ENCODE measurements around the gene ATXN7. TPM values are rescaled to one million over a fixed set of nuclear protein-coding genes. Genes with fewer than 3 reads are reported as not detected.

Gene ATXN7
- total and polyA plus RNA-seq, 2 of the 4 experiments (the other 2 are of a cell fraction), result 8.6 to 13.6 TPM

DNA sequence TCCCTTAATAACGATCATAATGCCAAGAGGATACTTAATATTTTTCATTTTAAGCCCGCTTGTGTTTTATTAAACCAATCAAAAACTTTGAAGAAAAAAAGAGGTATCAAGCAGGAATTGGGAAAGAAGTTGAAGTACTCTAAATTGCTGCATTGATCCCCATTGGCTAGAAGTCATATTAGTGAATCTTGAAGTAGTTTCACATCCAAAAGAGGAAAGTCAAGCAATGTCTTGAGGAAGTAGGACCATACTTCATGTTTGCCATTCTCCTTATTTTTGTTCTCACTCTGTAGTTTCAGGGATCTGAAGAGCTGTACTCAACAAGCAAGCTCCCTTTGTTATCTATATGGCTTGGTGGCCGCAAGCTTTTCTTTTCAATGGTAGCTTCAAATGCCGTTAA is 46.3 kb downstream of the ATXN7 start:
- CTCF ChIA-PET, result interaction anchor here (0.9 to 1.1 kb wide), 2 partner anchors 52 to 69 kb away, joined by 3 read pairs; no protein-coding TSS in a partner anchor
- no peak overlapping the region for H4K91ac ChIP-seq (ENCODE audit: insufficient read depth, low read depth, low read length)
- intact Hi-C loops (cut with micrococcal nuclease), result loop anchor here (5.0 kb wide), 3 partner anchors 33 to 592 kb away; no protein-coding TSS in a partner anchor

More for the DNA sequence above, 46.3 kb downstream of the ATXN7 start:
- Histone ChIP-seq H3K9me3 (ENCODE audit: control insufficient read depth, insufficient read depth, low read length) (no peaks in the 10 kb centered on the region), H3K56ac (ENCODE audit: extremely low read depth, insufficient read depth, low read length) (no peak overlapping the region), H3K4me1 (ENCODE audit: control insufficient read depth, insufficient read depth, low read length) (peaks cover 7% of the 10 kb centered on the region), H2AFZ (replicated peaks; ENCODE audit: low read length, poor library complexity) (no peak overlapping the region), H3K27me3 (ENCODE audit: control insufficient read depth, insufficient read depth, low read length) (no peaks in the 10 kb centered on the region), H2BK20ac (ENCODE audit: low read depth, low read length) (no peak overlapping the region), H2AK5ac (ENCODE audit: low read depth, low read length) (no peak overlapping the region), H3K14ac (replicated peaks; ENCODE audit: low read depth, low read length) (no peak overlapping the region), H3K4me2 (ENCODE audit: low read depth, low read length) (no peak overlapping the region), H2BK5ac (ENCODE audit: low read depth, low read length, poor library complexity, severe bottlenecking) (no peak overlapping the region), H3K36me3 (ENCODE audit: control insufficient read depth, insufficient read depth, low read length) (no peaks in the 10 kb centered on the region), H3K4me3 (ENCODE audit: insufficient read depth, low read depth, low read length) (no peak overlapping the region), H3K23ac (ENCODE audit: low read depth, low read length) (0 out of 2 replicates have a peak overlapping the region, but pooled peaks have one; percentile 26), H4K20me1 (ENCODE audit: insufficient read depth, low read length) (peaks cover 18% of the 10 kb centered on the region; the same call in 1 of the 2 replicates), H3K4ac (ENCODE audit: low read depth, low read length) (no peak overlapping the region), H4K8ac (ENCODE audit: low read depth in 2 of 2, low read length in 2 of 2) (no peak overlapping the region), H3K79me1 (ENCODE audit: low read depth in 1 of 2, low read length in 2 of 2) (peaks cover 19 to 69% of the 10 kb centered on the region in 2 experiments), H2AK9ac (replicated peaks; ENCODE audit: low read depth, low read length, poor library complexity) (no peak overlapping the region), H3K9ac (ENCODE audit: low read depth, low read length) (no peak overlapping the region), H3K27ac (ENCODE audit: insufficient read depth, low read length) (no peak overlapping the region), H2BK120ac (ENCODE audit: low read depth, low read length) (no peak overlapping the region), H4K5ac (ENCODE audit: low read depth, low read length) (no peak overlapping the region), H3K18ac (ENCODE audit: low read depth, low read length) (no peak overlapping the region), H2BK15ac (ENCODE audit: low read depth, low read length) (no peak overlapping the region), H3K9me1 (ENCODE audit: insufficient read depth, low read length) (no peaks in the 10 kb centered on the region; the same call in 1 of the 2 replicates)
- dilution Hi-C loops (cut with HindIII; ENCODE audit: low sequenced_read_pairs, unreplicated experiment), result no loop called here
- TF ChIP-seq RCOR1 (IDR thresholded peaks at IDR 0.05; ENCODE audit: insufficient replicate concordance, low read length) (no peak), MAFK (IDR thresholded peaks at IDR 0.05; ENCODE audit: low read depth, low read length) (no peak), RAD21 (IDR thresholded peaks at IDR 0.05; ENCODE audit: low read length) (no peak), NFE2L2 (IDR thresholded peaks at IDR 0.05; ENCODE audit: low read depth, low read length) (no peak), SMC3 (IDR thresholded peaks at IDR 0.05; ENCODE audit: low read depth, low read length) (no peak), MXI1 (IDR thresholded peaks at IDR 0.05; ENCODE audit: borderline replicate concordance, low read depth, low read length) (no peak), MAZ (IDR thresholded peaks at IDR 0.05; ENCODE audit: borderline replicate concordance, low read depth, low read length) (no peak), CHD1 (IDR thresholded peaks at IDR 0.05; ENCODE audit: low read depth, low read length) (no peak), POLR2A (IDR thresholded peaks at IDR 0.05; ENCODE audit: low read depth, low read length) (no peak)
- TF ChIP-seq, protein P1, sequence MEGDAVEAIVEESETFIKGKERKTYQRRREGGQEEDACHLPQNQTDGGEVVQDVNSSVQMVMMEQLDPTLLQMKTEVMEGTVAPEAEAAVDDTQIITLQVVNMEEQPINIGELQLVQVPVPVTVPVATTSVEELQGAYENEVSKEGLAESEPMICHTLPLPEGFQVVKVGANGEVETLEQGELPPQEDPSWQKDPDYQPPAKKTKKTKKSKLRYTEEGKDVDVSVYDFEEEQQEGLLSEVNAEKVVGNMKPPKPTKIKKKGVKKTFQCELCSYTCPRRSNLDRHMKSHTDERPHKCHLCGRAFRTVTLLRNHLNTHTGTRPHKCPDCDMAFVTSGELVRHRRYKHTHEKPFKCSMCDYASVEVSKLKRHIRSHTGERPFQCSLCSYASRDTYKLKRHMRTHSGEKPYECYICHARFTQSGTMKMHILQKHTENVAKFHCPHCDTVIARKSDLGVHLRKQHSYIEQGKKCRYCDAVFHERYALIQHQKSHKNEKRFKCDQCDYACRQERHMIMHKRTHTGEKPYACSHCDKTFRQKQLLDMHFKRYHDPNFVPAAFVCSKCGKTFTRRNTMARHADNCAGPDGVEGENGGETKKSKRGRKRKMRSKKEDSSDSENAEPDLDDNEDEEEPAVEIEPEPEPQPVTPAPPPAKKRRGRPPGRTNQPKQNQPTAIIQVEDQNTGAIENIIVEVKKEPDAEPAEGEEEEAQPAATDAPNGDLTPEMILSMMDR (conservative IDR thresholded peaks at IDR 0.05; ENCODE audit: low read depth, low read length), result no peak
- TF ChIP-seq, protein P2, sequence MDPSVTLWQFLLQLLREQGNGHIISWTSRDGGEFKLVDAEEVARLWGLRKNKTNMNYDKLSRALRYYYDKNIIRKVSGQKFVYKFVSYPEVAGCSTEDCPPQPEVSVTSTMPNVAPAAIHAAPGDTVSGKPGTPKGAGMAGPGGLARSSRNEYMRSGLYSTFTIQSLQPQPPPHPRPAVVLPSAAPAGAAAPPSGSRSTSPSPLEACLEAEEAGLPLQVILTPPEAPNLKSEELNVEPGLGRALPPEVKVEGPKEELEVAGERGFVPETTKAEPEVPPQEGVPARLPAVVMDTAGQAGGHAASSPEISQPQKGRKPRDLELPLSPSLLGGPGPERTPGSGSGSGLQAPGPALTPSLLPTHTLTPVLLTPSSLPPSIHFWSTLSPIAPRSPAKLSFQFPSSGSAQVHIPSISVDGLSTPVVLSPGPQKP (IDR thresholded peaks at IDR 0.05; ENCODE audit: borderline replicate concordance, low read depth, low read length), result no peak
- TF ChIP-seq, protein P3, sequence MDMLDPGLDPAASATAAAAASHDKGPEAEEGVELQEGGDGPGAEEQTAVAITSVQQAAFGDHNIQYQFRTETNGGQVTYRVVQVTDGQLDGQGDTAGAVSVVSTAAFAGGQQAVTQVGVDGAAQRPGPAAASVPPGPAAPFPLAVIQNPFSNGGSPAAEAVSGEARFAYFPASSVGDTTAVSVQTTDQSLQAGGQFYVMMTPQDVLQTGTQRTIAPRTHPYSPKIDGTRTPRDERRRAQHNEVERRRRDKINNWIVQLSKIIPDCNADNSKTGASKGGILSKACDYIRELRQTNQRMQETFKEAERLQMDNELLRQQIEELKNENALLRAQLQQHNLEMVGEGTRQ (IDR thresholded peaks at IDR 0.05; ENCODE audit: low read depth, low read length), result no peak
- no CpG with 5 or more reads among the region's 4 CpGs for WGBS, 2 experiments (ENCODE audit: extremely low coverage in 2 of 2, insufficient read length in 1 of 2)
- DNase-seq (no peak), ATAC-seq (ENCODE audit: low read depth) (no peak)
- in situ Hi-C loops (cut with MboI; ENCODE audit: low sequenced_read_pairs), result no loop called here
- POLR2A ChIA-PET (ENCODE audit: unreplicated experiment), result no interaction called here
- no TSS peak for BruUV-seq (replicated peaks)
